T follicular helper cell (primary cell): Measurements from ENCODE around the gene GUCY2C.

ENCODE experiments used
- DNase-seq: peaks from one replicate; pipeline ENCODE4 v3.0.0-alpha.2; 2020; ENCODE audit warnings: low read depth

The GUCY2C gene

GRCh38 chr12:14628771-14629170 lies 67.6 kb downstream of the GUCY2C start:
- DNase-seq, result no peak

GRCh38 chr12:14621826-14622225 lies 74.6 kb downstream of the GUCY2C start:
- no peak for DNase-seq

GRCh38 chr12:14619741-14620501 lies 76.5 kb downstream of the GUCY2C start:
- no peak for DNase-seq

GRCh38 chr12:14618983-14619382 lies 77.4 kb downstream of the GUCY2C start:
- DNase-seq, result no peak

- DNase-seq, result no peak
Observed at GRCh38 chr12:14614704-14615121, 81.7 kb downstream of the GUCY2C start.

- no peak for DNase-seq
Observed at GRCh38 chr12:14613718-14614117, 82.7 kb downstream of the GUCY2C start.

GRCh38 chr12:14612898-14613445 lies 83.4 kb downstream of the GUCY2C start:
- no peak for DNase-seq

- DNase-seq, result no peak
Observed at GRCh38 chr12:14612250-14612649, 84.1 kb downstream of the GUCY2C start.

- no peak for DNase-seq
Observed at GRCh38 chr12:14611640-14612203, 84.7 kb downstream of the GUCY2C start.

GRCh38 chr12:14607568-14607967 lies 88.8 kb downstream of the GUCY2C start:
- DNase-seq, result no peak

- DNase-seq, result no peak
Observed at GRCh38 chr12:14605401-14605989, 90.9 kb downstream of the GUCY2C start.

GRCh38 chr12:14601692-14602478 lies 94.5 kb downstream of the GUCY2C start:
- no peak for DNase-seq

- no peak for DNase-seq
Observed at GRCh38 chr12:14597480-14597879, 98.9 kb downstream of the GUCY2C start.

- no peak for DNase-seq
Observed at GRCh38 chr12:14591719-14592118, 104.7 kb downstream of the GUCY2C start.

- no peak for DNase-seq
Observed at GRCh38 chr12:14589169-14590004, 107.0 kb downstream of the GUCY2C start.

GRCh38 chr12:14588571-14588970 lies 107.8 kb downstream of the GUCY2C start:
- DNase-seq, result no peak

GRCh38 chr12:14578646-14579045 lies 117.8 kb downstream of the GUCY2C start:
- no peak for DNase-seq

- no peak for DNase-seq
Observed at GRCh38 chr12:14577344-14577743, 119.1 kb downstream of the GUCY2C start.

GRCh38 chr12:14576896-14577295 lies 119.5 kb downstream of the GUCY2C start:
- no peak for DNase-seq

- DNase-seq, result no peak
Observed at GRCh38 chr12:14575585-14575984, 120.8 kb downstream of the GUCY2C start.

GRCh38 chr12:14573118-14573517 lies 123.3 kb downstream of the GUCY2C start:
- no peak for DNase-seq
